Measurements from ENCODE around the gene SCLY.

- TF ChIP-seq, protein P1, sequence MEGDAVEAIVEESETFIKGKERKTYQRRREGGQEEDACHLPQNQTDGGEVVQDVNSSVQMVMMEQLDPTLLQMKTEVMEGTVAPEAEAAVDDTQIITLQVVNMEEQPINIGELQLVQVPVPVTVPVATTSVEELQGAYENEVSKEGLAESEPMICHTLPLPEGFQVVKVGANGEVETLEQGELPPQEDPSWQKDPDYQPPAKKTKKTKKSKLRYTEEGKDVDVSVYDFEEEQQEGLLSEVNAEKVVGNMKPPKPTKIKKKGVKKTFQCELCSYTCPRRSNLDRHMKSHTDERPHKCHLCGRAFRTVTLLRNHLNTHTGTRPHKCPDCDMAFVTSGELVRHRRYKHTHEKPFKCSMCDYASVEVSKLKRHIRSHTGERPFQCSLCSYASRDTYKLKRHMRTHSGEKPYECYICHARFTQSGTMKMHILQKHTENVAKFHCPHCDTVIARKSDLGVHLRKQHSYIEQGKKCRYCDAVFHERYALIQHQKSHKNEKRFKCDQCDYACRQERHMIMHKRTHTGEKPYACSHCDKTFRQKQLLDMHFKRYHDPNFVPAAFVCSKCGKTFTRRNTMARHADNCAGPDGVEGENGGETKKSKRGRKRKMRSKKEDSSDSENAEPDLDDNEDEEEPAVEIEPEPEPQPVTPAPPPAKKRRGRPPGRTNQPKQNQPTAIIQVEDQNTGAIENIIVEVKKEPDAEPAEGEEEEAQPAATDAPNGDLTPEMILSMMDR (IDR thresholded peaks at IDR 0.05), result no peak
- no peak for TF ChIP-seq EP300 (IDR thresholded peaks at IDR 0.05)
- TF ChIP-seq POLR2A (IDR thresholded peaks at IDR 0.05), result no peak
These were observed 70.2 kb downstream of the SCLY start for GRCh38 chr2:238130696-238131628.
